ENCODE results near the gene RNASEH2C.
"Not testable (repeated sequence)": the region's sequence is repeated elsewhere in the genome, so short reads cannot be mapped to it uniquely, and the experiment has no call there.

Gene RNASEH2C

GRCh38 chr11:65698205-65698604, 22.4 kb downstream of the RNASEH2C start:
- DNase-seq = no peak
- in situ Hi-C loops (cut with HindIII; ENCODE audit: low pct_ligation_motif_present, low pct_unique_long_range_greater_than_20kb, low sequenced_read_pairs) = no loop called here

- in situ Hi-C loops (cut with HindIII; ENCODE audit: low pct_ligation_motif_present, low pct_unique_long_range_greater_than_20kb, low sequenced_read_pairs) = no loop called here
- DNase-seq = no peak
These were observed 23.6 kb downstream of the RNASEH2C start for GRCh38 chr11:65696802-65697552.

DNA sequence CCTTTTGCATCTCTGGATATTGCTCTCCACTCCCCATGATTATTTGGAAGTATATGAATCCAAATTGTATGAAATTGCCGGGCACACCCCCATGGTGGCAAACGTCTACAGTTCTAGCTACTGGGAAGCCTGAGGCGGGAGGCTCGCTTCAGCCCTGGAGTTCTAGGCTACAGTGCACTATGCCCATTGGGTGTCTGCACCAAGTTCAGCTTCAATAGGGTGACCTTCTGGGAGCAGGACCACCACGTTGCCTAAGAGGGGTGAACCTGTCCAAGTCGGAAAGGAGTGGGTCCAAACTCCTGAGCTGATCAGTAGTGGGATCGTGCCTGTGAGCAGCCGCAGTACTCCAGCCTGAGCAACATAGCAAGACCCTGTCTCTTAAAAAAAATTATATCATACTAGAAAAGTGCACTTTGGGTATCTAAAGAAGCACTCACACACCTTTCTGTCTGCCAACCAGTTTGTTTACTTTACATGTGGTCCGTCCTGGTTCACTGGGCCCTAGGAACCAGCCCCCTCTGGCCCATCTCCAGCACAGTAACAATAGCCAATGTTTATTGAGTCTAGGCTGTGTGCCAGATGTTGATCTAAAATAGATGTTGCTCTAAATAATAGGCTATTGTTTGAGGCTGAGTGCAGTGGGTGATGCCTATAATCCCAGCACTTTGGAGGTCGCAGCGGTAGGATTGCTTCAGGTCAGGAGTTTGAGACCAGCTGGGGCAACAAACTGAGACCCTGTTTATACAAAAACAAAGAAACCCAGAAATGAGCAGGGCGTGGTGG, 24.9 kb downstream of the RNASEH2C start:
- DNase-seq = no peak
- in situ Hi-C loops (cut with HindIII; ENCODE audit: low pct_ligation_motif_present, low pct_unique_long_range_greater_than_20kb, low sequenced_read_pairs) = no loop called here

- in situ Hi-C loops (cut with HindIII; ENCODE audit: low pct_ligation_motif_present, low pct_unique_long_range_greater_than_20kb, low sequenced_read_pairs) = no loop called here
These were observed 28.2 kb downstream of the RNASEH2C start for GRCh38 chr11:65692367-65692766.

DNA sequence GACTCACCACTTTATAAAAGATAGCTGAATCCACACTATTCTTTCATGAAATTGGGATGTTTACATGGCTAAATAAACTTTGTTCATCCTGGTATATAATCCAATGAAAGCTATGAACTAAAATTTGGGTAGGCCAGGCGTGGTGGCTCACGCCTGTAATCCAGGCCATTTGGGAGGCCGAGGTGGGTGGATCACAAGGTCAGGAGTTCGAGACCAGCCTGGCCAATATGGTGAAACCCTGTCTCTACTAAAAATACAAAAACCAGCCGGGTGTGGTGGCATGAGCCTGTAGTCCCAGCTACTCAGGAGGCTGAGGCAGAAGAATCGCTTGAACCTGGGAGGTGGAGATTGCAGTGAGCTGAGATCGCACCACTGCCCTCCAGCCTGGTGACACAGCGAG, 28.8 kb downstream of the RNASEH2C start:
- in situ Hi-C loops (cut with HindIII; ENCODE audit: low pct_ligation_motif_present, low pct_unique_long_range_greater_than_20kb, low sequenced_read_pairs) = not testable (repeated sequence)

More at GRCh38 chr11:65692367-65692766, 28.2 kb downstream of the RNASEH2C start:
- DNase-seq = no peak

DNA sequence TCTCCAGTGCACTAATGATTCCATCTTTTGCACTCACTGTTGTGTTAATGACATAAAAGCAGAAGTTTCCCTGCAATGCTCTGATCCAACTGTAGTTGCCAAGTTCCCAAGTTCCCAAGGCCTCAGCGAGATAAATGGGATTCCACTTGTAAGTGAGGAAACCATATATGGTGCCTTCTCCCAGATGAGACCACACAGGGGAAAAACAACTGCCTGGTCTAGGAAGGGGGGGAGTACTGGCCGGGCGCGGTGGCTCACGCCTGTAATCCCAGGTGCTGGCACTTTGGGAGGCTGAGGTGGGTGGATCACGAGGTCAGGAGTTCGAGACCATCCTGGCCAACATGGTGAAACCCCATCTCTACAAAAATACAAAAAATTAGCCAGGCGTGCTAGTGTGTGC, 34.6 kb downstream of the RNASEH2C start:
- in situ Hi-C loops (cut with HindIII; ENCODE audit: low pct_ligation_motif_present, low pct_unique_long_range_greater_than_20kb, low sequenced_read_pairs) = no loop called here
- DNase-seq = no peak

More for the DNA sequence above, 28.8 kb downstream of the RNASEH2C start:
- DNase-seq = not testable (repeated sequence)

DNA sequence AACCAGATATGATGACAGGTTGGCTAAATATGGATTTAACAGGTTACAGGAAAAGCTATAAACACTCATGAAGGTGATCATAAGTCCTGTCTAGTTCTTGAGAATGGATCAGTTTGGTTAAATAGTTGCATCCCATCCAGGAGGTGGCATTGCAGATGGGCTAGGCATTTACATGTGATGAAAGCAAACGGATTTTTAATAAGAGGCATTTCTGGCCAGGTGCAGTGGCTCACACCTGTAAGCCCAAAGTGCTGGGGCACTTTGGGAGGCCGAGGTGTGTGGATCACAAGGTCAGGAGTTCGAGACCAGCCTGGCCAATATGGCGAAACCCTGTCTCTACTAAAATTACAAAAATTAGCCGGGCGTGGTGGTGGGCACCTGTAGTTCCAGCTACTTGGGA, 37.1 kb downstream of the RNASEH2C start:
- in situ Hi-C loops (cut with HindIII; ENCODE audit: low pct_ligation_motif_present, low pct_unique_long_range_greater_than_20kb, low sequenced_read_pairs); DNase-seq: not testable (repeated sequence)

- no peak for DNase-seq
- in situ Hi-C loops (cut with HindIII; ENCODE audit: low pct_ligation_motif_present, low pct_unique_long_range_greater_than_20kb, low sequenced_read_pairs) = no loop called here
These were observed 40.3 kb downstream of the RNASEH2C start for GRCh38 chr11:65680192-65680743.

GRCh38 chr11:65672982-65673381, 47.6 kb downstream of the RNASEH2C start:
- in situ Hi-C loops (cut with HindIII; ENCODE audit: low pct_ligation_motif_present, low pct_unique_long_range_greater_than_20kb, low sequenced_read_pairs) = no loop called here
- DNase-seq = no peak

GRCh38 chr11:65672180-65672860, 48.3 kb downstream of the RNASEH2C start:
- no peak for DNase-seq
- in situ Hi-C loops (cut with HindIII; ENCODE audit: low pct_ligation_motif_present, low pct_unique_long_range_greater_than_20kb, low sequenced_read_pairs) = no loop called here
